Keratinocyte (primary cell): ENCODE measurements around the gene TRIM75. TPM values are rescaled to one million over a fixed set of nuclear protein-coding genes. Genes with fewer than 3 reads are reported as not detected.

Experiments
- DNase-seq: peaks from one replicate; pipeline ENCODE4 v3.0.0-alpha.2; 2011; ENCODE audit warnings: low read depth, missing footprints, low spot score
- FAIRE-seq: peaks from 2 replicates; lab custom pipeline; 2011; peaks lifted over from hg19 to GRCh38; lab: Jason Lieb, UNC
- H2AFZ ChIP-seq: 2 replicates; pipeline ENCODE4 v1.6.0; 2012; ENCODE audit warnings: low read length, control low read depth, inconsistent platforms; ENCODE audit not compliant: control insufficient read depth
- H3K27ac ChIP-seq: 2 replicates; pipeline ENCODE4 v1.5.1; 2011; ENCODE audit warnings: low read length; ENCODE audit not compliant: control insufficient read depth, insufficient read depth
- H3K27me3 ChIP-seq: 3 replicates; pipeline ENCODE4 v1.6.0; 2011; ENCODE audit warnings: low read length; ENCODE audit not compliant: control insufficient read depth, insufficient read depth; ENCODE audit errors: extremely low read depth
- H3K36me3 ChIP-seq, 2 experiments: 2 replicates in 1 of 2; 3 replicates in 1 of 2; pipeline ENCODE4 v1.5.1; 2011; ENCODE audit warnings: low read length in 2 of 2, mild to moderate bottlenecking in 1 of 2; ENCODE audit not compliant: control insufficient read depth in 2 of 2, insufficient read depth in 2 of 2; ENCODE audit errors: extremely low read depth in 1 of 2
- H3K4me1 ChIP-seq: 3 replicates; pipeline ENCODE4 v1.5.1; 2011; ENCODE audit warnings: low read length; ENCODE audit not compliant: control insufficient read depth, insufficient read depth; ENCODE audit errors: extremely low read depth
- H3K4me2 ChIP-seq: 3 replicates; pipeline ENCODE4 v1.6.0; 2011; ENCODE audit warnings: low read depth, low read length; ENCODE audit not compliant: control insufficient read depth, insufficient read depth; ENCODE audit errors: extremely low read depth
- H3K4me3 ChIP-seq, 3 experiments: fragments of 200-600 bp in 1 of 3; sonication (generic) in 1 of 3; 2 replicates in 2 of 3; 3 replicates in 1 of 3; pipeline ENCODE4 v1.5.1; 2011 to 2016; ENCODE audit warnings: low read length in 3 of 3, mild to moderate bottlenecking in 3 of 3, control low read depth in 2 of 3, inconsistent platforms in 1 of 3, low read depth in 1 of 3, mixed read lengths in 1 of 3, mixed run types in 1 of 3, moderate library complexity in 1 of 3; ENCODE audit not compliant: control insufficient read depth in 2 of 3, insufficient read depth in 2 of 3; ENCODE audit errors: extremely low read depth in 1 of 3
- H3K79me2 ChIP-seq: 2 replicates; pipeline ENCODE4 v1.6.0; 2012; ENCODE audit warnings: low read length; ENCODE audit not compliant: control insufficient read depth, insufficient read depth
- H3K9ac ChIP-seq: 3 replicates; pipeline ENCODE4 v1.6.0; 2011; ENCODE audit warnings: low read length; ENCODE audit not compliant: control insufficient read depth, insufficient read depth; ENCODE audit errors: extremely low read depth
- H3K9me1 ChIP-seq: 3 replicates; pipeline ENCODE4 v1.6.0; 2011; ENCODE audit warnings: low read length; ENCODE audit not compliant: control insufficient read depth, insufficient read depth; ENCODE audit errors: extremely low read depth
- H3K9me3 ChIP-seq: 2 replicates; pipeline ENCODE4 v1.5.1; 2012; ENCODE audit warnings: low read depth, low read length; ENCODE audit not compliant: control insufficient read depth
- H4K20me1 ChIP-seq: 3 replicates; pipeline ENCODE4 v1.6.0; 2011; ENCODE audit warnings: low read length; ENCODE audit not compliant: control insufficient read depth, insufficient read depth; ENCODE audit errors: extremely low read depth
- EZH2 ChIP-seq: IDR thresholded peaks from one replicate; pipeline ENCODE4 v1.6.1; 2012; ENCODE audit warnings: inconsistent platforms, mild to moderate bottlenecking, low read length, moderate library complexity
- dilution Hi-C: fragments of 300-500 bp; cut with MboI; formaldehyde crosslinking; loops from one replicate; pipeline ENCODE4 v1.7.0; 2020; ENCODE audit warnings: low sequenced_read_pairs; ENCODE audit not compliant: extremely low pct_ligation_motif_present
- polyA plus RNA-seq, 5 experiments: library from polyadenylated mRNA; depleted of rRNA in 3 of 5; stranded (reverse) in 3 of 5; stranded (forward) in 1 of 5; unstranded in 1 of 5; fragments of >200 nt; gene quantifications; 1 replicate in 1 of 5; 2 replicates in 3 of 5; 3 replicates in 1 of 5; pipeline versions ENCODE4 v1.2.1 to v1.2.3, GENCODE V29; 2011 to 2012; ENCODE audit warnings: missing spikeins in 2 of 5, low read depth in 1 of 5, low replicate concordance in 1 of 5
- TF ChIP-seq, protein P1 (sequence below), 3 experiments: IDR thresholded peaks in 1 of 3; conservative IDR thresholded peaks in 1 of 3; optimal IDR thresholded peaks in 1 of 3; 2 replicates in 2 of 3; 3 replicates in 1 of 3; pipeline versions ENCODE3 to v1.5.1; 2011; ENCODE audit warnings: low read length in 3 of 3, mild to moderate bottlenecking in 3 of 3, moderate library complexity in 2 of 3, control low read depth in 1 of 3, inconsistent platforms in 1 of 3; ENCODE audit not compliant: insufficient read depth in 2 of 3; ENCODE audit errors: extremely low read depth in 1 of 3

Gene TRIM75
- polyA plus RNA-seq, 1 donor (not counting 4 experiments of a cell fraction or from before 2014, with no cell fraction given) = not detected

DNA sequence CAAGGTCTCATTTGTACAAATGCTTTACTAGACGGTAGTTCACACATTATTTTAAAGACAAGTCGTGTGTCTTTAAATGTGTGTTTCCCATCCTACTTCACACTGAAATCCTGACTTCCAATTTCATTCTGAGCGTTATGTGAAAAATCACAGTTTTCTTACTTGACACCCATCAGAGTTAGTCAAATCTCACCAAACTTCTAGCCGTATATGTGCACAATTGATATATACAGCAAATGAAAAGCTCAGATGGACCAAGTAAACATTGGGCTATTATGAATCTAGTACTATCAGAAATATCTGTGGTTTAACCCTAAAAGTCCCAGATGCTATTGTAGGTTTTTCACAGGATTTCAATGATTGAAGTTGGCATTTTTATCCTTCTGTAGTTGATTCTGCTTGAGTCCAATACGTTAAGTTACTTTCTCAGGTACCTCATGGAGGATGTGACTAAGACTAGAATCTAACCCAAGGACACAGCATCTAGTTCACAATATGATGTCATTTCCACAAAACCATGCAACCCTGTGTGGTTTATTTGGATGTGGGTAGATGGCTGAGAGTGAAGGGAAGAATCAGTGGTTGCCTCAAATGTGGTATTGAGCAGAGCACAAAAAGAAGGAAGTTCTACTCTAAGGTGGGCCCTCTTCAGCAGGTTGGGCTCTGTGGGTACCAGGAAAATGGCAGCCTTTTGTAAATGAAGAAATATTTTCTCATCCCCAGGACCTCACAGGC, 44.0 kb upstream of the TRIM75 start:
- Histone ChIP-seq H3K4me1 (no peaks in the 10 kb centered on the region), H3K9me1 (no peaks in the 10 kb centered on the region), H3K9ac (no peak overlapping the region), H3K4me3 (no peak overlapping the region), H3K27ac (no peak overlapping the region), H3K27me3 (no peaks in the 10 kb centered on the region), H4K20me1 (no peaks in the 10 kb centered on the region), H3K79me2 (no peaks in the 10 kb centered on the region), H3K36me3 (no peaks in the 10 kb centered on the region), H3K9me3 (no peaks in the 10 kb centered on the region), H2AFZ (no peak overlapping the region), H3K4me2 (no peak overlapping the region)
- TF ChIP-seq EZH2 = no peak
- TF ChIP-seq, protein P1, sequence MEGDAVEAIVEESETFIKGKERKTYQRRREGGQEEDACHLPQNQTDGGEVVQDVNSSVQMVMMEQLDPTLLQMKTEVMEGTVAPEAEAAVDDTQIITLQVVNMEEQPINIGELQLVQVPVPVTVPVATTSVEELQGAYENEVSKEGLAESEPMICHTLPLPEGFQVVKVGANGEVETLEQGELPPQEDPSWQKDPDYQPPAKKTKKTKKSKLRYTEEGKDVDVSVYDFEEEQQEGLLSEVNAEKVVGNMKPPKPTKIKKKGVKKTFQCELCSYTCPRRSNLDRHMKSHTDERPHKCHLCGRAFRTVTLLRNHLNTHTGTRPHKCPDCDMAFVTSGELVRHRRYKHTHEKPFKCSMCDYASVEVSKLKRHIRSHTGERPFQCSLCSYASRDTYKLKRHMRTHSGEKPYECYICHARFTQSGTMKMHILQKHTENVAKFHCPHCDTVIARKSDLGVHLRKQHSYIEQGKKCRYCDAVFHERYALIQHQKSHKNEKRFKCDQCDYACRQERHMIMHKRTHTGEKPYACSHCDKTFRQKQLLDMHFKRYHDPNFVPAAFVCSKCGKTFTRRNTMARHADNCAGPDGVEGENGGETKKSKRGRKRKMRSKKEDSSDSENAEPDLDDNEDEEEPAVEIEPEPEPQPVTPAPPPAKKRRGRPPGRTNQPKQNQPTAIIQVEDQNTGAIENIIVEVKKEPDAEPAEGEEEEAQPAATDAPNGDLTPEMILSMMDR (optimal IDR thresholded peaks at IDR 0.05 in 1 of 3, IDR thresholded peaks at IDR 0.05 in 1 of 3, conservative IDR thresholded peaks at IDR 0.05 in 1 of 3; ENCODE audit: extremely low read depth in 1 of 3, insufficient read depth in 2 of 3, low read length in 3 of 3) = no peak
- DNase-seq (no peak), FAIRE-seq (no peak)
- dilution Hi-C loops = no loop called here

DNA sequence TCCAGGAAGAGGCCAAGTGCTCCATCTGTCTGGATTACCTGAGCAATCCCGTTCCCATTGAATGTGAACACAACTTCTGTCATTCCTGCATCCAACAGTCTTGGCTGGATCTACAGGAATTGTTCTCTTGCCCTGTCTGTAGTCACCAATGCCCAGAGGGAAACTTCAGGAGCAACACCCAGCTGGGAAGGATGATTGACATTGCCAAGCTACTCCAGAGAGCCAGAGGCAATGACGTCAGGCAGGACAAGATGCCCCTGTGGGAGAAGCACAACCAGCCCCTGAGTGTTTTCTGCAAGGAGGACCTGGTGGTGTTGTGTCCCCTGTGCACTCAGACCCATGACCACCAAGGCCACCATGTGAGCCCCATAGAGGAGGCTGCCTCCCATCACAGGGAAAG, 43.2 kb upstream of the TRIM75 start:
- H3K4me2 ChIP-seq = no peak overlapping the region
- no peaks in the 10 kb centered on the region for H3K9me3 ChIP-seq
- no peak overlapping the region for H3K4me3 ChIP-seq
- no peaks in the 10 kb centered on the region for H3K36me3 ChIP-seq
- H3K9me1 ChIP-seq = no peaks in the 10 kb centered on the region
- H2AFZ ChIP-seq = no peak overlapping the region
- H3K27me3 ChIP-seq = no peaks in the 10 kb centered on the region
- dilution Hi-C loops = no loop called here
- no peaks in the 10 kb centered on the region for H4K20me1 ChIP-seq
- no peak for DNase-seq
- FAIRE-seq = no peak
- no peaks in the 10 kb centered on the region for H3K79me2 ChIP-seq
- no peak overlapping the region for H3K27ac ChIP-seq
- TF ChIP-seq, protein P1 (optimal IDR thresholded peaks at IDR 0.05 in 1 of 3, IDR thresholded peaks at IDR 0.05 in 1 of 3, conservative IDR thresholded peaks at IDR 0.05 in 1 of 3; ENCODE audit: extremely low read depth in 1 of 3, insufficient read depth in 2 of 3, low read length in 3 of 3) = no peak
- TF ChIP-seq EZH2 = no peak
- H3K9ac ChIP-seq = no peak overlapping the region
- H3K4me1 ChIP-seq = no peaks in the 10 kb centered on the region
